GM12878 (cell line): ENCODE data around the gene HTR1A.

Source experiments
- BHLHE40 ChIP-seq, 2 experiments: fragments of 450-650 bp in 1 of 2; IDR thresholded peaks; 2 replicates each; pipeline ENCODE4 v1.6.1; 2011 to 2017; ENCODE audit warnings: low read depth in 2 of 2, borderline replicate concordance in 1 of 2, improper control_type of control experiment in 1 of 2, low read length in 1 of 2, mild to moderate bottlenecking in 1 of 2
- CREB1 ChIP-seq: IDR thresholded peaks from 2 replicates; pipeline ENCODE4 v1.6.1; 2012; ENCODE audit warnings: low read depth, mild to moderate bottlenecking, inconsistent platforms
- ESRRA ChIP-seq: IDR thresholded peaks from 2 replicates; pipeline ENCODE4 v1.6.1; 2012; ENCODE audit warnings: mild to moderate bottlenecking, low read length, improper control_type of control experiment
- POLR2AphosphoS2 ChIP-seq: IDR thresholded peaks from 2 replicates; pipeline ENCODE4 v1.6.1; 2011; ENCODE audit warnings: low read depth, mild to moderate bottlenecking, low read length, improper control_type of control experiment, moderate library complexity
- TF ChIP-seq, protein P1 (sequence below), 3 experiments: IDR thresholded peaks in 2 of 3; conservative IDR thresholded peaks in 1 of 3; 2 replicates each; pipeline ENCODE4 v1.5.1; 2011; ENCODE audit warnings: low read depth in 3 of 3, low read length in 3 of 3, mild to moderate bottlenecking in 3 of 3, control low read depth in 2 of 3, moderate library complexity in 2 of 3, inconsistent platforms in 1 of 3, mixed read lengths in 1 of 3; ENCODE audit not compliant: control insufficient read depth in 2 of 3, insufficient read depth in 1 of 3; ENCODE audit errors: extremely low read depth in 1 of 3
- TF ChIP-seq, protein P2 (sequence below): IDR thresholded peaks from 2 replicates; pipeline ENCODE4 v1.6.1; 2012; ENCODE audit warnings: mild to moderate bottlenecking, low read depth, low read length

DNA sequence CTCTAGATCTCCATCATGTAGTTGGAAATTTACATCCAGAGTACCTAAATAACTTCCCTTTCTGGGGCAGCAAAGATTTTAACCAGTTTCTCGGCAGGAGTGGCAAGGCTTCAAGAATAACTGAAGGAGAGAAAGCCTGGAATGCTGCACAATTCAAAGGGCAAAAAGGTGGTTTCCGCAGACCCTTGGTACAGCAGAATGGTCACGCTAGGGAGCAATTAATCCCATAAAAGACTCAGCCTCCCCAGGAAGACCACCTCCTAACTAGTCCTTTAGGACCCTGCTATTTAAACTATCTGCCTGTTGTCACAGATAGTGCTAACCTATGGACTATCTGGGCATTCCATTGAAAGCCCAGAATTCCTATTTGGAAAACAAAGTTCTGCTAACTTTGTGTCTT lies 3.6 kb downstream of the HTR1A start:
- TF ChIP-seq, protein P1, sequence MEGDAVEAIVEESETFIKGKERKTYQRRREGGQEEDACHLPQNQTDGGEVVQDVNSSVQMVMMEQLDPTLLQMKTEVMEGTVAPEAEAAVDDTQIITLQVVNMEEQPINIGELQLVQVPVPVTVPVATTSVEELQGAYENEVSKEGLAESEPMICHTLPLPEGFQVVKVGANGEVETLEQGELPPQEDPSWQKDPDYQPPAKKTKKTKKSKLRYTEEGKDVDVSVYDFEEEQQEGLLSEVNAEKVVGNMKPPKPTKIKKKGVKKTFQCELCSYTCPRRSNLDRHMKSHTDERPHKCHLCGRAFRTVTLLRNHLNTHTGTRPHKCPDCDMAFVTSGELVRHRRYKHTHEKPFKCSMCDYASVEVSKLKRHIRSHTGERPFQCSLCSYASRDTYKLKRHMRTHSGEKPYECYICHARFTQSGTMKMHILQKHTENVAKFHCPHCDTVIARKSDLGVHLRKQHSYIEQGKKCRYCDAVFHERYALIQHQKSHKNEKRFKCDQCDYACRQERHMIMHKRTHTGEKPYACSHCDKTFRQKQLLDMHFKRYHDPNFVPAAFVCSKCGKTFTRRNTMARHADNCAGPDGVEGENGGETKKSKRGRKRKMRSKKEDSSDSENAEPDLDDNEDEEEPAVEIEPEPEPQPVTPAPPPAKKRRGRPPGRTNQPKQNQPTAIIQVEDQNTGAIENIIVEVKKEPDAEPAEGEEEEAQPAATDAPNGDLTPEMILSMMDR (IDR thresholded peaks at IDR 0.05 in 2 of 3, conservative IDR thresholded peaks at IDR 0.05 in 1 of 3; ENCODE audit: control insufficient read depth in 2 of 3, extremely low read depth in 1 of 3, insufficient read depth in 1 of 3, low read depth in 3 of 3, low read length in 3 of 3): no peak
- TF ChIP-seq POLR2AphosphoS2: no peak
- TF ChIP-seq CREB1: no peak
- no peak for TF ChIP-seq ESRRA
- TF ChIP-seq, protein P2, sequence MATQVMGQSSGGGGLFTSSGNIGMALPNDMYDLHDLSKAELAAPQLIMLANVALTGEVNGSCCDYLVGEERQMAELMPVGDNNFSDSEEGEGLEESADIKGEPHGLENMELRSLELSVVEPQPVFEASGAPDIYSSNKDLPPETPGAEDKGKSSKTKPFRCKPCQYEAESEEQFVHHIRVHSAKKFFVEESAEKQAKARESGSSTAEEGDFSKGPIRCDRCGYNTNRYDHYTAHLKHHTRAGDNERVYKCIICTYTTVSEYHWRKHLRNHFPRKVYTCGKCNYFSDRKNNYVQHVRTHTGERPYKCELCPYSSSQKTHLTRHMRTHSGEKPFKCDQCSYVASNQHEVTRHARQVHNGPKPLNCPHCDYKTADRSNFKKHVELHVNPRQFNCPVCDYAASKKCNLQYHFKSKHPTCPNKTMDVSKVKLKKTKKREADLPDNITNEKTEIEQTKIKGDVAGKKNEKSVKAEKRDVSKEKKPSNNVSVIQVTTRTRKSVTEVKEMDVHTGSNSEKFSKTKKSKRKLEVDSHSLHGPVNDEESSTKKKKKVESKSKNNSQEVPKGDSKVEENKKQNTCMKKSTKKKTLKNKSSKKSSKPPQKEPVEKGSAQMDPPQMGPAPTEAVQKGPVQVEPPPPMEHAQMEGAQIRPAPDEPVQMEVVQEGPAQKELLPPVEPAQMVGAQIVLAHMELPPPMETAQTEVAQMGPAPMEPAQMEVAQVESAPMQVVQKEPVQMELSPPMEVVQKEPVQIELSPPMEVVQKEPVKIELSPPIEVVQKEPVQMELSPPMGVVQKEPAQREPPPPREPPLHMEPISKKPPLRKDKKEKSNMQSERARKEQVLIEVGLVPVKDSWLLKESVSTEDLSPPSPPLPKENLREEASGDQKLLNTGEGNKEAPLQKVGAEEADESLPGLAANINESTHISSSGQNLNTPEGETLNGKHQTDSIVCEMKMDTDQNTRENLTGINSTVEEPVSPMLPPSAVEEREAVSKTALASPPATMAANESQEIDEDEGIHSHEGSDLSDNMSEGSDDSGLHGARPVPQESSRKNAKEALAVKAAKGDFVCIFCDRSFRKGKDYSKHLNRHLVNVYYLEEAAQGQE: no peak
- no peak for TF ChIP-seq BHLHE40 (IDR thresholded peaks at IDR 0.05; ENCODE audit: borderline replicate concordance in 1 of 2, low read depth in 2 of 2, low read length in 1 of 2)
